MM.1S (cell line): ENCODE results near the gene LRIT3.

Source experiments
- DNase-seq: peaks from one replicate; pipeline ENCODE4 v3.0.0-alpha.2; 2015
- H2AFZ ChIP-seq: fragments of 300-600 bp; sonication (generic); 2 replicates; pipeline ENCODE4 v1.6.0; 2016; ENCODE audit warnings: antibody characterized with exemption, low read length
- H3F3A ChIP-seq: fragments of 300-600 bp; sonication (generic); 2 replicates; pipeline ENCODE4 v1.6.1; 2016; ENCODE audit warnings: mild to moderate bottlenecking, antibody characterized with exemption, low read length, moderate library complexity, mixed read lengths; ENCODE audit not compliant: insufficient read depth
- H3K27ac ChIP-seq: fragments of 300-600 bp; sonication (generic); 2 replicates; pipeline ENCODE4 v1.5.1; 2016; ENCODE audit warnings: mild to moderate bottlenecking, low read length
- H3K27me3 ChIP-seq: fragments of 300-600 bp; sonication (generic); replicated peaks from 2 replicates; pipeline ENCODE4 v1.6.0; 2016; ENCODE audit warnings: low read length; ENCODE audit not compliant: insufficient read depth
- H3K36me3 ChIP-seq: fragments of 300-600 bp; sonication (generic); replicated peaks from 2 replicates; pipeline ENCODE4 v1.6.1; 2016; ENCODE audit warnings: mild to moderate bottlenecking, low read length, mixed read lengths; ENCODE audit not compliant: insufficient read depth
- H3K4me1 ChIP-seq: fragments of 300-600 bp; sonication (generic); 2 replicates; pipeline ENCODE4 v1.6.1; 2016; ENCODE audit warnings: low read length, mixed read lengths
- H3K4me2 ChIP-seq: fragments of 300-600 bp; sonication (generic); 2 replicates; pipeline ENCODE4 v1.6.0; 2016; ENCODE audit warnings: low read depth, low read length
- H3K4me3 ChIP-seq: fragments of 300-600 bp; sonication (generic); 2 replicates; pipeline ENCODE4 v1.5.1; 2016; ENCODE audit warnings: low read length, mixed read lengths
- H3K79me2 ChIP-seq: fragments of 300-600 bp; sonication (generic); 2 replicates; pipeline ENCODE4 v1.6.1; 2016; ENCODE audit warnings: mixed run types, low read length, mixed read lengths
- H3K9ac ChIP-seq: fragments of 300-600 bp; sonication (generic); 2 replicates; pipeline ENCODE4 v1.6.1; 2016; ENCODE audit warnings: low read length, mixed read lengths
- H3K9me2 ChIP-seq: fragments of 300-600 bp; sonication (generic); replicated peaks from 2 replicates; pipeline ENCODE4 v1.6.1; 2016; ENCODE audit warnings: mild to moderate bottlenecking, low read length, mixed read lengths; ENCODE audit not compliant: insufficient read depth
- H3K9me3 ChIP-seq: fragments of 300-600 bp; sonication (generic); replicated peaks from 2 replicates; pipeline ENCODE4 v1.6.1; 2016; ENCODE audit warnings: mild to moderate bottlenecking, low read length, mixed read lengths; ENCODE audit not compliant: insufficient read depth
- H4K20me1 ChIP-seq: fragments of 300-600 bp; sonication (generic); 2 replicates; pipeline ENCODE4 v1.6.1; 2016; ENCODE audit warnings: mild to moderate bottlenecking, low read length, moderate library complexity, mixed read lengths; ENCODE audit not compliant: insufficient read depth
- EZH2 ChIP-seq: fragments of 300-600 bp; sonication (generic); optimal IDR thresholded peaks from 2 replicates; pipeline ENCODE3; 2017; ENCODE audit warnings: low read depth, mild to moderate bottlenecking, antibody characterized with exemption, low read length, mixed read lengths
- EZH2phosphoT487 ChIP-seq: fragments of 300-600 bp; sonication (generic); IDR thresholded peaks from 2 replicates; pipeline ENCODE4 v1.6.1; 2018; ENCODE audit warnings: antibody characterized with exemption, low read length
- TF ChIP-seq, protein P1 (sequence below): fragments of 300-600 bp; sonication (generic); IDR thresholded peaks from 2 replicates; pipeline ENCODE4 v1.5.1; 2016; ENCODE audit warnings: antibody characterized with exemption, low read length, mixed read lengths

LRIT3 gene

DNA sequence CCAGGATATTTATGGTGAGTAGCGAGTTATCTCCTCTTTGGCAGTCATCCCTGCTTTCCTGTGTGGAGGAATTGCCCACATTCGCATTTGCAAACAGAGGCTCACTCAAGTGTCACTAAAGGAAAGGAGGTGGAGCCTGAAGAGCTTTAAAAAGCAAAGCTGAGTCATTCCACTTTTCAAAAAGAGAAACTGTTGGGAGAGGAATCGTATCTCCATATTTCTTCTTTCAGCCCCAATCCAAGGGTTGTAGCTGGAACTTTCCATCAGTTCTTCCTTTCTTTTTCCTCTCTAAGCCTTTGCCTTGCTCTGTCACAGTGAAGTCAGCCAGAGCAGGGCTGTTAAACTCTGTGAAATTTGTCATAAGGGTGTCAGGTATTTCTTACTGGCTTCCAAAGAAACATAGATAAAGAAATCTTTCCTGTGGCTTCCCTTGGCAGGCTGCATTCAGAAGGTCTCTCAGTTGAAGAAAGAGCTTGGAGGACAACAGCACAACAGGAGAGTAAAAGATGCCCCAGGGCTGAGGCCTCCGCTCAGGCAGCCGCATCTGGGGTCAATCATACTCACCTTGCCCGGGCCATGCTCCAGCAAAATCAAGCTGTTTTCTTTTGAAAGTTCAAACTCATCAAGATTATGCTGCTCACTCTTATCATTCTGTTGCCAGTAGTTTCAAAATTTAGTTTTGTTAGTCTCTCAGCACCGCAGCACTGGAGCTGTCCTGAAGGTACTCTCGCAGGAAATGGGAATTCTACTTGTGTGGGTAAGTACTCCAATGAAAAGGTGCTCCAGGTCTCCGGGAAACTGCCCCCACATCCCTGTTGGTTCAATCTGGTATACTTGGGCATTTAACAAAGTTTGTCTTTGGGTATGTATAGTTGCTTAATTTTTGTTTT lies 65.0 kb downstream of the LRIT3 start, which contains the start of gene EGF:
TSS of gene EGF (plus strand) at position 178 of the 890 bp plus-strand sequence. CDS start at position 631, 453 bp downstream.
- H2AFZ ChIP-seq = no peak within 1 kb of the TSS
- H3K4me2 ChIP-seq = no peak within 1 kb of the TSS
- DNase-seq = no peak
- no peak within 1 kb of the TSS for H3K4me3 ChIP-seq
- no peaks in the 10 kb centered on the region for H3K36me3 ChIP-seq
- no peaks in the 10 kb centered on the region for H3K27me3 ChIP-seq
- no peak within 1 kb of the TSS for H3K9ac ChIP-seq
- H3K27ac ChIP-seq = no peak within 1 kb of the TSS
- no peaks in the 10 kb centered on the region for H3K9me3 ChIP-seq
- no peaks in the 10 kb centered on the region for H3F3A ChIP-seq
- H3K9me2 ChIP-seq = no peaks in the 10 kb centered on the region
- H3K4me1 ChIP-seq = no peaks in the 10 kb centered on the region
- TF ChIP-seq, protein P1, sequence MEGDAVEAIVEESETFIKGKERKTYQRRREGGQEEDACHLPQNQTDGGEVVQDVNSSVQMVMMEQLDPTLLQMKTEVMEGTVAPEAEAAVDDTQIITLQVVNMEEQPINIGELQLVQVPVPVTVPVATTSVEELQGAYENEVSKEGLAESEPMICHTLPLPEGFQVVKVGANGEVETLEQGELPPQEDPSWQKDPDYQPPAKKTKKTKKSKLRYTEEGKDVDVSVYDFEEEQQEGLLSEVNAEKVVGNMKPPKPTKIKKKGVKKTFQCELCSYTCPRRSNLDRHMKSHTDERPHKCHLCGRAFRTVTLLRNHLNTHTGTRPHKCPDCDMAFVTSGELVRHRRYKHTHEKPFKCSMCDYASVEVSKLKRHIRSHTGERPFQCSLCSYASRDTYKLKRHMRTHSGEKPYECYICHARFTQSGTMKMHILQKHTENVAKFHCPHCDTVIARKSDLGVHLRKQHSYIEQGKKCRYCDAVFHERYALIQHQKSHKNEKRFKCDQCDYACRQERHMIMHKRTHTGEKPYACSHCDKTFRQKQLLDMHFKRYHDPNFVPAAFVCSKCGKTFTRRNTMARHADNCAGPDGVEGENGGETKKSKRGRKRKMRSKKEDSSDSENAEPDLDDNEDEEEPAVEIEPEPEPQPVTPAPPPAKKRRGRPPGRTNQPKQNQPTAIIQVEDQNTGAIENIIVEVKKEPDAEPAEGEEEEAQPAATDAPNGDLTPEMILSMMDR = no peak
- TF ChIP-seq EZH2phosphoT487 (no peak), EZH2 (no peak)
- no peaks in the 10 kb centered on the region for H4K20me1 ChIP-seq
- H3K79me2 ChIP-seq = no peaks in the 10 kb centered on the region

DNA sequence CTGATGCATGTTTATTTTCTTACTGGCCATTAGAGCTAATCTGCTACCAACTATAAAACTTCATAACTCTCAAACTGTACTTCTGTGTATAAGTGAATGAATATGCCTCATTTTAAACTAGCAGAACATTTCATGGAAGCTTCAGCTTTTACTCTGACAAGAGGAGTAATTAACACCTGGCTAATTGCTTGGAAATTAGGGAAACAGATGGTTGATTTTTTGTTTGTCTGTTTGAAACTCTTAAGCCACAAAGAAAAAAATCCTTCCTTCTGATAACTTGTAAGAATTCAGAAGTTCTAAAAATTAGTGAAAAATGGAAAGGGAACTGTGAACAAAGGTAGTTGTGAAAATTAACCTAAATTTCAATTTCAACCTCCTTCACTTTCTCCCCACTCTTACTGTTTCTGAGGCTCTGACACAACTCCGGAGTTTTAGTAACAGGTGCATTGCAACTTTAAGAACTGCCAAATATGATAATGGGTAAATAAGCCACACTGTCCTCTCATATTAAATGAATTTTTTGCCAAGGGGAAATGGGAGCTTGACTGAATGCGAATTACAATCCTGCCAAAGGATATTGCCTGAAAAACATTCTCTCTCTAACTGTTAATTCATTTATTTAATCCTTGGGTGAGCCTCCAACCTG lies 65.8 kb downstream of the LRIT3 start:
- no peak for TF ChIP-seq EZH2phosphoT487
- TF ChIP-seq EZH2 = no peak
- TF ChIP-seq, protein P1 = no peak
- Histone ChIP-seq H3K27ac (no peak overlapping the region), H3K4me2 (no peak overlapping the region), H3K79me2 (no peaks in the 10 kb centered on the region), H3K9me2 (no peaks in the 10 kb centered on the region), H3K36me3 (no peaks in the 10 kb centered on the region), H3F3A (no peaks in the 10 kb centered on the region), H3K9me3 (no peaks in the 10 kb centered on the region), H3K4me1 (no peaks in the 10 kb centered on the region), H4K20me1 (no peaks in the 10 kb centered on the region), H3K9ac (no peak overlapping the region), H3K4me3 (no peak overlapping the region), H2AFZ (no peak overlapping the region), H3K27me3 (no peaks in the 10 kb centered on the region)
- no peak for DNase-seq

DNA sequence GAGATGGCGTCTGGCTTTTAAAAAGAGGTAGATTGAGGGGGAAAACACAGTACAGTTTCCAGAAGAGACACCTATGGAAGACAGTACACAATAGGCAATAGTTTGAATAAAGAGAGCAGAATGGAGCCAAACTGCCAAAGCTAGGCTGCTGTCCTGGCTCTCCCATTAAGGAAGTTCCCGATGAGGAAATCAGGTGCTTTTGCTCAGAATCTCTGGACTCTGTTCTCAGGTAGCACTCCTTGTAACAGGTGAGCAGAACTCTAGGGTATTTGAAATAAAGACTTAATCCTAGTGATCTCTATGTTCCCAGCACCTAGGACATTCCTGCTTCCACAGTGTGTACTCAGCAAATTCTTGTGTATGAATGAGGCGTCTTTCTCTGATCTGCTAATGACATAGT lies 66.4 kb downstream of the LRIT3 start:
- Histone ChIP-seq H3F3A (no peaks in the 10 kb centered on the region), H3K27me3 (no peaks in the 10 kb centered on the region), H3K4me2 (no peak overlapping the region), H3K9me2 (no peaks in the 10 kb centered on the region), H3K36me3 (no peaks in the 10 kb centered on the region), H3K9me3 (no peaks in the 10 kb centered on the region), H3K9ac (no peak overlapping the region), H3K4me3 (no peak overlapping the region), H4K20me1 (no peaks in the 10 kb centered on the region), H3K27ac (no peak overlapping the region), H3K79me2 (no peaks in the 10 kb centered on the region), H2AFZ (no peak overlapping the region), H3K4me1 (no peaks in the 10 kb centered on the region)
- no peak for DNase-seq
- TF ChIP-seq EZH2 (no peak), EZH2phosphoT487 (no peak)
- TF ChIP-seq, protein P1 = no peak
